ENCODE measurements around the gene KANK3.

DNA sequence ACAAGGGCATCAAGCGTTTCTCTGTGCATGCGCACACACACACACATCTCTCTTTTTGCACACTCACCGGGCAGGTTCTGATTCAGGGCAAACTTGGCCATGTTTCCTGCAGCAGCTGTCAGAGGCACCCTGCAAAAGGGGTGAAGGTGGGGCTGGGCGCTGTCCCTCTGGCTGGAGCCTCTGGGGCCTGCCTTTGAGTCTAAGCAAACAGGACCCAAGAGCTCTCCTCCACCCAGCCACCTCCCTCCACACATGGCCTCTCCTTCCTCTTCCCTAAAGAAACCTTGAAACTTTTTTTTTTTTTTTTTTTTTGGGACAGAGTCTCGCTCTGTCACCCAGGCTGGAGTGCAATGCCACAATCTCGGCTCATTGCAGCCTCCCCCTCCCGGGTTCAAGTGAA lies 5.3 kb downstream of the KANK3 start:
- TF ChIP-seq, protein P1, sequence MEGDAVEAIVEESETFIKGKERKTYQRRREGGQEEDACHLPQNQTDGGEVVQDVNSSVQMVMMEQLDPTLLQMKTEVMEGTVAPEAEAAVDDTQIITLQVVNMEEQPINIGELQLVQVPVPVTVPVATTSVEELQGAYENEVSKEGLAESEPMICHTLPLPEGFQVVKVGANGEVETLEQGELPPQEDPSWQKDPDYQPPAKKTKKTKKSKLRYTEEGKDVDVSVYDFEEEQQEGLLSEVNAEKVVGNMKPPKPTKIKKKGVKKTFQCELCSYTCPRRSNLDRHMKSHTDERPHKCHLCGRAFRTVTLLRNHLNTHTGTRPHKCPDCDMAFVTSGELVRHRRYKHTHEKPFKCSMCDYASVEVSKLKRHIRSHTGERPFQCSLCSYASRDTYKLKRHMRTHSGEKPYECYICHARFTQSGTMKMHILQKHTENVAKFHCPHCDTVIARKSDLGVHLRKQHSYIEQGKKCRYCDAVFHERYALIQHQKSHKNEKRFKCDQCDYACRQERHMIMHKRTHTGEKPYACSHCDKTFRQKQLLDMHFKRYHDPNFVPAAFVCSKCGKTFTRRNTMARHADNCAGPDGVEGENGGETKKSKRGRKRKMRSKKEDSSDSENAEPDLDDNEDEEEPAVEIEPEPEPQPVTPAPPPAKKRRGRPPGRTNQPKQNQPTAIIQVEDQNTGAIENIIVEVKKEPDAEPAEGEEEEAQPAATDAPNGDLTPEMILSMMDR (conservative IDR thresholded peaks at IDR 0.05; ENCODE audit: low read length): no peak
- TF ChIP-seq EZH2phosphoT487 (IDR thresholded peaks at IDR 0.05; ENCODE audit: borderline replicate concordance): no peak

Measured in Loucy (cell line).